ENCODE data around the gene ULK3. TPM values are rescaled to one million over a fixed set of nuclear protein-coding genes. Genes with fewer than 3 reads are reported as not detected.

Gene ULK3
- total RNA-seq, 2 donors from 2014 or later, result 44.6 to 49.0 TPM

Other genes starting within 250 kb of the ULK3 start
- gene CLK3, start 227.3 kb downstream of the ULK3 start, total RNA-seq, result 100 to 1,000 TPM; 216 to 243 TPM
- gene EDC3, start 147.1 kb downstream of the ULK3 start, total RNA-seq, result 10 to 100 TPM; 18.1 to 24.0 TPM
- under 1 TPM in 1 of 2 donors, not detected in 1; 0.13 TPM for gene CYP1A1, start 117.6 kb downstream of the ULK3 start, total RNA-seq
- not detected for gene CYP1A2, start 94.3 kb downstream of the ULK3 start, total RNA-seq
- gene CSK, start 61.1 kb downstream of the ULK3 start, total RNA-seq, result 100 to 1,000 TPM; 188 to 208 TPM
- gene LMAN1L, start 30.3 kb downstream of the ULK3 start, total RNA-seq, result under 1 TPM; 0.82 to 0.91 TPM
- under 1 TPM in 1 of 2 donors, not detected in 1; 0.20 TPM for gene CPLX3, start 16.5 kb downstream of the ULK3 start, total RNA-seq
- gene SCAMP2, start 30.2 kb upstream of the ULK3 start, total RNA-seq, result 10 to 100 TPM; 84.1 to 86.8 TPM
- gene MPI, start 46.9 kb upstream of the ULK3 start, total RNA-seq, result 10 to 100 TPM; 25.4 to 38.2 TPM
- 10 to 100 TPM; 47.8 to 65.7 TPM for gene FAM219B, start 63.7 kb upstream of the ULK3 start, total RNA-seq
- gene COX5A, start 94.9 kb upstream of the ULK3 start, total RNA-seq, result 10 to 100 TPM; 56.1 to 72.9 TPM
- 1 to 10 TPM in 1 of 2 donors, under 1 TPM in 1; 0.99 to 1.3 TPM for gene RPP25, start 113.6 kb upstream of the ULK3 start, total RNA-seq
- 1 to 10 TPM; 3.9 to 4.3 TPM for gene SCAMP5, start 152.4 kb upstream of the ULK3 start, total RNA-seq
- 1 to 10 TPM; 8.9 to 9.5 TPM for gene PPCDC, start 180.4 kb upstream of the ULK3 start, total RNA-seq